ENCODE data around the gene TBC1D22A. TPM values are rescaled to one million over a fixed set of nuclear protein-coding genes. Genes with fewer than 3 reads are reported as not detected.

The TBC1D22A gene
- total RNA-seq, 1 donor from 2014 or later, result 8.9 TPM

DNA sequence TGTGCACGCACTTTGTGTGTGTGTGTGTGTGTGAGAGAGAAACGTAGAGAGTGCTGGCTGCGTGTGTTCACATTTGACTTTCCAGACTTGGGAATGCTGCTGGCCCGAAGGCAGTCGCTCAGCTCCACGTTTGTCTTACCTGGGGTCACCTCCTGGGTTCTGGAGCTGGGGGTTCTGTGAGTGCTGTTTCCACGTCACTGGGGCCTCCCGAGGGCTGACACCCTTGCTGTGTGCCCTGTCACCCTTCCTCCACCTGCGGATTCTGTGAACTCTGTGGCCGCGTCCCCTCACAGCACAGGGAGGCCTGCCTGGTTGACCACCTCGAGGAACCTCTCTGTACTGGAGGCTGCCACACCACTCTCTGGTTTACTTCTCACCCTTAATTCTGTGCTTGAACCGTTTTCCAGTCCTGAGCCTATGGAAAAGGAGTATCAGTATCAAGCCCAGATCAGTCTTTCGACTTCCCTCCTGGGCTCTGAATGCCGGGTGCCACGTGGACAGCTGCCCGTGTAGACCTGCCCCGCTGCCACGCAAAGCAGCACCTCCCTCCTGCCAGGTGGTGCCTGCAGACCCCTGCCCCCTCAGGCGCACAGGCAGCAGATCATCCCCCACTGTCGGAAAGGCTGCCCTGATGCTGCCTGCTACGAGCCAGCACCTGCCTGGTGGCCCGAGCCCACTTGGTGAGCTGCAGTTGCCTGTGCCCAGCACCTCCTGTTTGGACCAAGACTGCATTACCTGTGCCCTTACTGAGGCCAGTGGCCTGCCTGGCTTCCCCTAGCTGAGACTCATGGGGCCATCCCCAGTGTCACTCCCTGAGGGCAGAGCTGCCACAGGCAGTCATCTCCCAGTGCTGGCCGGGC, 233.3 kb downstream of the TBC1D22A start:
- DNase-seq, result no peak

DNA sequence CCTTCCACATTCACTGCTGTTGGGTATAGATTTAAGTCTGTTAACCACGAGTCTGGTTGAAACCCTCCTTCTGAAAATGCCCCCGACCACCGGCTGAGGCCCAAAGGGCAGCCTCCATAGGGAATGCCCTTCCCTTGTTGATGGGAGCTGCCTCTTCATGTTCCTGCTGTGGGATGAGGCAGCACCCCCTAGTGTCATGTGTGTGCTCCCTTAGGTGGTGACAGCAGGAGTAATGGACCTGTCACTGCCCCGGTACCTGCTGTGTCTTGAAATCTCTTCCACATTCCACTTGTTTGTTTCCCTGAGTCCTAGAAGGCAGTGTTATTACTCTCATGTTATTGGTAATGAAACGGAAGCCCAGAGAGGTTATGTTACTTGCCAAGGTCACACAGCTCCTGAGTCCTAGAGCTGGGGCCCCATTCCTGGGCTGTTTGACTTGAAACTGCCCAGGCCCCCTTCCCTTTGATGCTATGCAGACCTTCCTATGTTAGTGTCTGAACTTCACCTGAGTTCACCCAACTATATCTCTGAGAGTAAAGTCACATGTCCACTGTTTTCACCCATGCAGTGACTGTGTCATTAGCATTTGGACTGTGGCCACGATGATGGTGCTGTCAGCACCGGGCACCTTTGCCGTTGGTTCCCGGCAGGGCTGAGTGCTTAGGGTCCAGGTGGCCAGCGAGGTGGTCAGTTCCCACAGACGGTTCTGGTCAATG, 234.3 kb downstream of the TBC1D22A start:
- no peak for DNase-seq

DNA sequence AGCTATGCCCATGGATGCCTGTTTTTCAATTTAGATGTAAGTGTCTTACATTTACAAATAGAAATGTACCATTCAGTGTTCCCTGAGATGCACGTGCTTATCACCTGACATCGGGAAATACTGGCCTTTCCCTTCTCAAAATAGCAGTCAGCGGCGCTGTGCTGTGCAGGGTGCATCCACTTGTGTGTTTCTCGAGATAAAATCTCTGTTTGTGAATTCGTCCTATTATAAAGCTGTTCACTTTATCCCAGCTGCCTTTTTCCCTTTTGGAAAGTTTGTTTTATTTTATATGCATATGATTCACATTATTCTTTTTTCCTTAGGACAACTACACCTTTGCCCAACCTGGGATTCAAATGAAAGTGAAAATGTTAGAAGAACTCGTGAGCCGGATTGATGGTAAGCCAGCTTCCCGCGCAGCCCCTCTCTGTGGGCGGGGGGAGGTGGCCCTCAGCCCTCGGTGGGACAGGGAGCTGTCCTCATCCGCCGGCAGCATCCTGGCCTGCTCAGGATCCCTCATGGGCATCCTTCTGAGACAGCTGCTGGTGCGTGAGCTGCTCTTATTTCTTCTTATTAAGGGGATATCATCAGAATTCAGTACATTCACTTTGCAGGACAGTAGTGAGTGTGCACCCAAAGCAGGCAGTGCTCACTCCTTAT, 235.0 kb downstream of the TBC1D22A start:
- no peak for DNase-seq

DNA sequence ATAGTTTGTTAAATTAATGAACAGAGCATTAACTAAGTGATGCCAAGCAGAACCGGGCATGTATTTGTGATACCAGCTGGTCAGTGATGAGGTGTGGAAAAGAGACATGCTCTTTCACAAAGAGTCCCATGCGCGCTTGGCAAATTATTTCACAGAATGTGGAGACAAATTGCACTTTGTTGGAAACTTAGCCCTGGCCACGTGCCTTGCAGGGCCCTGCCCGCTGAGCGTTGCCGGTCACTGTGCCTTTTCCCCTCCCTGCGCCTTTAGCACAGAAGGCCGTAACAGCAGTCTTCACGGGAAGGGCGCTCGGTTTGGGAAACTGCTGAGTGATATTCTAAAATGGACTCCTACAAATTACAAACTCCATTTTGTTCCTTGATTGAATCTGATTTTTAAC, 235.9 kb downstream of the TBC1D22A start:
- no peak for DNase-seq

DNA sequence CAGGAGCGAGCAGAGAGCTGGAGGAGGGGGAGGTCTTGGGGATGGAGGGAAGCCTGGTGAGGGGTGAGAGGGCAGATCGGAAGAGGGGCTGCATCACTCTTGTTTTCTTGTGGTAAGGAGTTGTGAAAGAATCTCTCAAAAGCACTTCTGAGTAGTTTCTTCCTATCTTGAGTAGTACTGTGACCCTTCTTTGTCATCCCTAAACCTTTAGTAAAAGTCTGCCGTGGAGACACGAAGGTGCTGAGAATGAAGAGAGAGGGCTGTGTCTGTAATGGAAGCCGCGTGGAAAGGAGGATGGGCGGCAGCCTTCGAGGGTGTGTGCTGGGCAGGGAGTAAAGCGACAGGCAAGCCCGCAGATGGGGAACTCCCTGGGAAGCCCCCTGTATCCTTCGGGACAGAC, 237.8 kb downstream of the TBC1D22A start:
- no peak for DNase-seq

DNA sequence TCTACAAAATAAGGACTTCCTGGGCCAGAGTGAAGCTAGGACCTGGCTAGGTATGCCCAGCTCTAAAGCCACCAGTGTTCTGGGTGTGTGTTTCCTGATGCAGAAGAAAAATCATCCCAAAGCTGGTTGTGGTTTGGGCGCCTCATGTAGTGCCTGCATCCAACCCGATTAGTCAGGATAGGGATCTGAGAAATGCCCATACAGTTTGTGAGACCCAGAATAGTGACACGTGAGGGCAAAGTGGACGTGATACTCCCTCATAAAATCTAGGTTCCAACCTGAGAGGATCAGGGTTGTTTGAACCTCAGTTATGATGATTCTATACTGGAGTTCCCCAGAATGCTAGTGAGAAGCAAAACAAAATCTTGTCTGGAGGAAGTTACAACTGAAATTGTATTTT, 238.4 kb downstream of the TBC1D22A start:
- DNase-seq, result no peak

DNA sequence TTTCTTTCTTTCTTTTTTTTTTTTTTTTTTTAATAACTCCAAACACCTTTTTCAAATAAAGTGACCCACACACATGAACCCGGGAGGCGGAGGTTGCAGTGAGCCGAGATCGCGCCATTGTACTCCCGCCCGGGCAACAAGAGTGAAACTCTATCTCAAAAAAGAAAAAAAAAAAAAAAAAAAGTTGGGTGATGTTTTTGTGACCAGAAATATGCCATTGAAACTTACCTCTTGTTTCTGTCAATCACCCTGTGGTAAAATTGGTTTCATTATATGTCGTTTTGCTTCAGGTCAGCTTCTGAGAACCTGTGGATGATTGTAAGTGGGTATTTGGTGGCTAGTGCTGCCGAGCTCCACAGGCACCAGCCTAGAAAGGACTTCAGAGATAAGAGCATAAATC, 238.8 kb downstream of the TBC1D22A start:
- no peak for DNase-seq

DNA sequence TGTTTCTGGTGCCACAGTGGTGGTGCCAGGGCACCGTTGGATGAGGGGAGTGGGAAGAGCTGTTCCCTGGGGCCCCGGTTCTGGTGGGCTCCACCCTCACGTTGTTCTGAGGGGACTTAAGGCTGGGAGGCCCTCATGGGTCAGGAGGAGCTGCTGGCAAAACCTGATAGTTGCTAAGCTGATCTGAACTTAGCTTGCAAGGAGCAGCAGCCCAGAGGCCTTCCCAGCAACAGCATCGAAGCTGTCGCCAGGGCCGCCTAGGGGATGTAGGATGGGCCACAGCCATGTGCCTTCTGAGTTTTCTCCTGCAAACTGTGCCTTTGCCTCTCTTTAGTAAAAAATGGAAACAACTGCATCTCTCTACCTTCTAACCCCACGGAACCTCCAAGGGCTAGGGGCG, 240.2 kb downstream of the TBC1D22A start:
- no peak for DNase-seq

DNA sequence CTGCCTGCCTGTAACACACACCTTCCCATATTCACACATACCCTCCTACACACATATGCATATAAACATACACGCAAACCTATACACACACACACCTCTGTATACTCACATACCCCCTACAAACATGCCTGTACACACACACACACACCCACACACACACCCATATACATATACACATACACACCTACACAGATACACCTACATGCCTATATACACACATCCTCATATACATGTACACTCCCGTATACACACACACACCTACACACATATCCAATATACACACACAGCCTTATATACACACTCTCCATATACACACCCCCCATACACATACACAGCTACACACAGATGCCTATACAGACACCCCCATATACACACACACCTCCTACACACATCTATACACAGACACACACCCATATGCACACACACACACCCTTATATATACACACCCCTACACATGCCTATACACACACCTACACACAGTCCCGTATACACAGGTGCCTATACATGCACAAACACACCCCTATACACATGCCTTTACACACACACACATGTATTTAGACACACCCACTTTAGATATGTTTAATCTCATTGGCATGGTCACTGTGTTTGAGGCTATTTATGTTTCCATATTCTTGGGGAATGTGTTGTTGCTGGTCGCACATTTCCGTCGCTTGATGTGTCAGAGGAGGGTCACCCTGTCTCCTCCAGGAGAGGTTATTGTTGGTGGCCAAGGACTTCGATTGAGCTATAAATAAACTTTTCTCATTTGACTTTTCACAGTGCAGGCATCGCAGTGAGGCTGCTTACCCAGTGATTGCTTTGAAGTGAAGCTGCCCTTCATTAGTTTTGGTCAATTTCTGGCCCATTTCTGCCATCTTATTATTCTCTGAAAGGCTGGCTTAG, 243.3 kb downstream of the TBC1D22A start:
- no peak for DNase-seq

DNA sequence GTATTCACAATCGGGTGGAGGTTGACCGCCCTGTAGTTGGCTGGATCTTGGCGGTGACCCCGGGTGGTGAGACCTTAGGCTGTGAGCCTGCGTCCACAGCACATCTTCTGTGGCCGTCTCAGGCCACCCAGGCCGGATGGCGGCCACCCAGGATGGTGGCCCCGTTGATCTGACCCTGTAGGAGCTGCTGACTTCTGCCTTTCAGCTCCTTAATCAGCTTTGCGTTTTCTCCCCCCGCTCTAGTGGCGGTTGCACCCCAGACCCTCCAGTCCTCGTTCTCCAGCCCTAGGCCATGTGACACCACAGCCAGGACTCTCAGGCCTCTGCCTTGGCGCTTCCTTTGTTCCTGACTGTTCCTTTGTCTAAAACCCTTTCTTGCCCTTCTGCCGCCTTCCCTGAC, 244.0 kb downstream of the TBC1D22A start:
- no peak for DNase-seq

DNA sequence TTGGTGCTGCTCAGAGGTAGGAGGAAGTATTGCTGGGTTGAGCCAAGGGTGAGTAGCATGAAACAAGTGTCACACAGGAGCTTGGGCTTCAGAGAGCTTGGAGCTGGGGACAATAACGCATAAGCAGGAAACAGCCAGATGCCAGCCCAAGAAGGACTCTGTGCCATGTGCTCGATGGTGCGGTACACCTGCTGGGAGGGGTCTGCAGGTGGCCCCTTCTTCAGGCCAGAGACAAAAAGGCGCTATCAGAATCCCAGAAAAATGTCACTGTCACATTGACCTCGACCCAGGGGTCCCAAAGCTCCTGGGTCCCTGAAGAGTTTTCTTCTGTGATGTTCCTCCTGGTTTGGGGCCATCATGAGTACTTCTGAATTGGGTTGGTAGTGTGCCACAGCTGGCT, 244.4 kb downstream of the TBC1D22A start:
- no peak for DNase-seq

DNA sequence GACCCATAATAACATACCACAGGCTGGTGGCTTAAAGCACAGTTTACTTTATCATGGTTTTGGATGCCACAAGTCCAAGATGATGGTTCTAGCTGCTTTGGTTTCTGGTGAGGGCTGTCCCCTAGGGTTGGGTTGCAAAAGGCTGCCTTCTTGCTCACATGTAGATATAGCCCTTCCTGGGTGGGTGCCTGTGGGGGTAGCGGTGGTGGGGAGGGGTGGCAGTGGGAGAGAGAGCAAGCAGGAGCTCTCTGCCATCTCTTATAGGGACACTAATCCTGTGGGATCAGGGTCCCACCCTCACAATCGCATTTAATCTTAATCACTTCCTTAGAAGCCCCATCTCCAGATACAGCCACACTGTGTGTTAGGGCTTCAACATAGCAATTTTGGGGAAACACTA, 245.0 kb downstream of the TBC1D22A start:
- no peak for DNase-seq

DNA sequence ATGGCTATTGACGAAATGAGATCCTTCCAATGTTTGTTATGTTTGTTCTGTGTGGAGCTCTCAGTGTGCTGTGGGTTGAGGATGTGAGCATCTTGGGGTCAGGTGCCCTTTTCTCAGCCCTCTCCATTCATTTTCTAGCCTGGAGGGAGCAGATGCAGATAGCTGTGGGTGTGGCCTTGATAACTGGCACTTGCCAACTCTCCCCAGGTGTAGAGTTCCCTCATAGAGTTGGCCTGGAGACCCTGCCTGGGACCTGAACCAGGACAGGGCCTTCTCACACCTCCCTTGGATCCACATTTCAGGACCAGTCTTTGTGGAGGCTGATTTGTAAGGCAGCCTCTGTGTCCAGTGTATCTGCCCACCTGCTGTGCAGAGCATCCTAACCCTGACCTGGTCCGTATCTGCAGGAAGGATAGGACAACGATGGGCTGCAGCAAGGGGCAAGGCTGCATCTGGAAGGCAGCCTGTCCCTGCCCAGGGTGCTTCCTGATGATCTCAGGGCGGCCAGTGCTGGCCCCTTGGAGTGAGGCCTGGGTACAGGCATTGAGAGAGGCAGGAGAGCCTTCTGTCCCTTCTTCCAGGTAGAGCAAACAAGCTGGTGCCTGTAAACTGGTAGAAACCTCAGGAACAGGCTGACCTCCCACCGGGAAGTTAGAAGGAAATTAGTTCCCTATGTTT, 245.9 kb downstream of the TBC1D22A start:
- DNase-seq, result no peak

DNA sequence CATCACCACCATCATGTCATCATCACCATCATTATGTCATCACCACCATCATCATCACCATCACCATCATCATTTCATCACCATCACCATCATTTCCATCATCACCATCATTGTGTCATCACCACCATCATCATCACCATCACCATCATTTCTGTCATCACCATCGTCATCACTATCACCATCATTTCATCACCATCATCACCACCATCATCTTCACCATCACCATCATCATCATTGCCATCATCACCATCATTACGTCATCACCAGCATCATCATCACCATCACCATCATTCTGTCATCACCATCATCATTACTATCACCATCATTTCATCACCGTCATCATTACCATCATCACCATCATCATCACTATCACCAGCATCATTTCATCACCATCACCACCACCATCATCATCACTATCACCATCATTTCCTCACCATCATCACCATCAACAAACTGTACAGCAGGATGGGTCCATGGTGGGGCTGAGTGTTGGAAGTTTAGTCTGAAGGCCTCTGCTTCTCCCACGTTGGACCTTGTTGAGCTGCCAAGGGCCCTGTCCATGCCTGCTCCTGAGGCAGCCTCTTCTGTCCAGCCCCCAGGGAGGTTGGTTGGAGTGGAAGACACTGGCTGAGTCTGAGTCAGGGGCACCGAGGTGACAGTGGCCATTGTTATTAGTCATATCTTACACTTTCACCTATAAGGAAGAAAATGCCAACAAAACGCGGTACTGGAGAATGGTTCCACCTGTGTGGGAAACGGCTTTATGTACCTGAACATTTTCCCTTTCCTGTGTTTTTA, 247.1 kb downstream of the TBC1D22A start:
- no peak for DNase-seq

DNA sequence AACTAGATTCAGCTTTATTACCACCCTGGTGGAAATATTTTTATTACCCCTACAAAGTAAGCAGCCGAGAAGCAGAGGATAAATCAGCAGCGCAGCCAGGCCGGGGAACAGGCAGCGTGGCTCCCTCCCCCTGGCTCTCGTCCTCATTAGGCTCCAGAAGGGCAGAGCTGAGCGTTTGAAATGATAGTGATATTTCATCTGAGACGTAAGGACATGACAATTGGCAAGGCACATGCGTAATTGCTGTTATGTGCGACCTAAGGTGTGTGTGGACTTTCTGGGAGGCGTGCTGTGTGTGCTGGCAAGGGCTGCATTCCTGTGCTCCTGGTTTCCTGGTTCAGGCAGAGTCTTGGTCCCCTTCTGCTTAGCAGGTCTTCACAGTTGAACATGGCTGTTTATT, 247.8 kb downstream of the TBC1D22A start:
- no peak for DNase-seq

DNA sequence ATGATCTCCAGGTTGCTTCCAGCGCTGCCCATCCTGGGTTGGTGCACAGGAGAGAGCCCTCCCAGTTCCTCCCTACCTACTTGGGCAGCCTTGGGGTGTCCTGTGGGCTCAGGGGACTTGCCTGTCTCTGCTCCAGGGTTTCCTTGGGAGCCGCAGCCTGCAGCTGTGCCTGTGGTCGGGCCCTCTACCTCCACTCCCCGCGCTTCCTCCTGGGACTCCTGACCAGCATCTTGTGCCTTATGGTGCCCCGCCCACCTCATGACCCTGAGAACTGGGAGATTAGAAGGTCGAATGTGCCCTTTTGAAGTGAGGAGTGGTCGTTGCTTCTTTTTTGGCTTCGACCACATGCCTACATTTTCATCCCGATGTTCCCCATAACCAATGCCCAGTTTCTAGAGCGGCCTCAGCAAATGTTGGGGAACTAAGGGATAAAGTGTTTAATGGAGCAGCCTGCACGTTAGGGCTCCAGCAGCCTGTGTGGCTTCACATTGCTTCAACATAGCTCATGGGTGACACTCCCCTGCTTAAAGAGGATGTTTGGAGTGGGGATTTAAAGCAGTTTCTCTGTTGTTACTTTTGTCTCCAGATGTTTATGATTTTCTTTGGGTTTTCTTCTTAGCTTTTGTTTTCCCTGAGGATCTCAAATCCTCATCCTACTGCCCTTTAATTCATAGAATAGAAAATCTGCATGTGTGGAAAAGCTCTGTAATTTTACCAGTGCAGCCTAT, 248.8 kb downstream of the TBC1D22A start:
- peak; percentile 55 for DNase-seq

DNA sequence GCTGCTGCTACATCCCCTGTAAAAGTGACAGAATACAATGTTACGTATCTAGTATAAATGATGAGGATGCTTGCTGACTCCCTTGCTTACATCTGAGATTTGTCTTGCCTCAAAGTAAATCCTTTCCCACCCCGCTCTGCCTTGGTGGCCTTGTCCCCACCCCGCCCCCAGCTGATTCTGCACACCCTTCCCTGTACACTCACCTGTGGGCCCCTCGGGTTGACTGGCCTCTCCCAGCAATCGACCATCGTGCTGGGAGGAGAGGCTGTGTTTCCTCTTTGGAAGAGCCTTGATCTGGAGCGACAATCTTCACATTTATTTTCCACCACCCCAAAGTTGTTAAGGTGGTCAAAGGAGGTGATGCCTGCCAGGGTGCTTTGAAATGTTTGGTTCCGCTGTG, 249.4 kb downstream of the TBC1D22A start:
- DNase-seq, result no peak

DNA sequence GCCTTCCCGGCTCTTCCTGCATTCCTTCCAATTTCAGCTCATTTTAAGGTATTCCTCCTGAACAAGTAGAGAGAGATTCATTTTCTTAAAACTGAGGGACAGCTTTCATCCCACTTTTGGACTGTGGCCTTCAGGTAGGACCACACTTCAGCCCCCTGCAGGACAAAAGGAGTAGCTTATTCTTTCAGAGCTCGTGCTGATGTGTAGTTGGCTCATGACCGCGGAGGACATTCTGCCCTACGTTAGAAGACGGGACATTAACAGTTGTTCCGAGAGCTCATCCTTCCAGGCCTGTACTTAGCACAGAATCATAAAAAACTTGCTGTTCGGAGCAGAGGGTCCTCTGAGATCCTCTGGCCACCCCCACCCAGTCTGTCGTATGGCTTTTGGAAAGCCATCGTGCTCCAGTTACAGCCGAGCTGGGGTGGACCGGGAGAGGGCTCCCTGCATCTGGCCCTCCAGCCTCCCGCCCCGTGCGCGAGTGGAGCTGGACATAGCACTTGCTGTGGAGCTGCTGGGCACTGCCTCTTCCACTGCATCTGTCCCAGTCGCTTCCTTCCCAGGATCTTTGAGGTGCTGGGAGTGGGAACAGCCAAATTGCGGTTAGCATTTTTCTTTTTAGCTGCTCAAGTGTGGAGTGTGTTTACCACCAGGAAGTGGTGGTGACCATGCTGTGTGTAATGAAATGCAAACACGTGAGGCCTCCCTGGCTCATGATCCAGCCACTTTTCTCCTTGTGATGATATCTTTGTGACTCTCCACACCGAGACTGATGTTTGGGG, 250.3 kb downstream of the TBC1D22A start:
- DNase-seq, result no peak

Data from skin of body (tissue), 2 donors.